NCI-H510A (cell line): ENCODE measurements around the gene HOXA6.

Experiments
- DNase-seq: peaks from one replicate; lab custom pipeline; 2025; lab: John Stamatoyannopoulos, UW

The HOXA6 gene

DNA sequence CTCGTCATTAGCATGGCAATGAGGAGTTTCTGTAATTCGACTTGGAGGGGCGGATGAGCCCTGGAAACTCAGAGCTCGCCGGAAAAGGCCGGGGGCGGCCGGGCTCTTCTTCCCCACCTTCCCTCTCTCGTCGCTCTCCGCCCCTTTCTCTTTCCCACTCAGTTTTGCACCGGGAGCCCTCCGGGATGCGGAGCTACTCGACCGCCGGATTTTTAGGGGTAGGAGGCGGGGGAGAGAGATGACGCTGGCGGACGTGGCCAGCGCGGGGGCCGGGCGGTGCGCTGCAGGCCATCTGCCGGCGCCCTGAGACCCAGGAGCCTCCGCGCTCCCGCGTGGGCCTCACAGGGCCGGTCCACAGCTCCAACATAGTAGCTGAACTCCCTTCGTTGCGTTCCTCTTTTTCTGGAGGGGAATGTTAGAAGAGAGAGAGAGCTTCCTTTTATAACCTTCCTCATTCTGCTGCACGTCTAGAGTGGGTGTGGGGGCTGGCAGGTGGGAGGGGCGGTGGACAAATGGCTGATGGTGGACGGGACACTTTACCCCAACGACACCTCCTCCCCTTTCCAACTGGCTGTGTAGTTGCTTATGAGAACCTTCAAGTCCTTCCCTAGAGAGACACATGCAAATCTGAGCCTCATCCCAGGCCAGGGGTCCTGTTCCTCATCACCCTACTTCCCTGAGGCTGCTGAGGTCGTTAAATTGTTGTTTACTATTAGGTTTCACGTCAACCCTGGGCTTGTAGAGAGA is 50.6 kb downstream of the HOXA6 start:
- DNase-seq: no peak

- peak; percentile 84 for DNase-seq
Observed at GRCh38 chr7:27095897-27096767, 51.4 kb downstream of the HOXA6 start, which contains the start of gene HOXA1. Gene HOXA1, minus strand, starts transcription at chr7:27096000. Its CDS starts 88 bp downstream, at chr7:27095912.
